ENCODE measurements around the gene COL4A3. TPM values are rescaled to one million over a fixed set of nuclear protein-coding genes. Genes with fewer than 3 reads are reported as not detected.

COL4A3 gene
- total RNA-seq, 4 donors from 2014 or later: 59.7 to 86.5 (median 66.9) TPM

DNA sequence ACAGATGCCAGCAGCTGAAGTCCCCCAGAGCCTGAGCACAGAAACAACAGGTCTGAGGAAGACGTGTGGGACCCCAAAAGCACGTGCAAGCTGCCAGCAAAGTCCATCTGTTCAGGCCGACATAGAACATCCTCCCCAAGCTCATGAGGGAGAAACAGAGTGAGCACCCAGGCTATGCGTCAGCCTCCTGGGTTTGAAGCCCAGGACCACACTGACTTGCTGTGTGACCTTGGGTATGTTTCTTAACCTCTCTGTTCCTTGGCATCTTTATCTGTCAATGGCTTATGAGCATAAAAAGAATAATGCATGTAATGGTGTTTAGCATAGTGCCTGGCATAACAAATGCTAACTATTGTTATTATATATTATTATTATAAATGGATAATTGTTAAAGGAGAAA is 40.7 kb upstream of the COL4A3 start:
- intact Hi-C loops (cut with DNase I): no loop called here
- Histone ChIP-seq H3K27ac (no peak overlapping the region), H3K4me3 (replicated peaks in 1 of 3) (no peak overlapping the region), H3K27me3 (no peaks in the 10 kb centered on the region), H3K36me3 (peaks cover 0 to 2% of the 10 kb centered on the region in 2 donors), H3K4me1 (no peaks in the 10 kb centered on the region), H3K9me3 (no peaks in the 10 kb centered on the region)
- TF ChIP-seq, protein P1, sequence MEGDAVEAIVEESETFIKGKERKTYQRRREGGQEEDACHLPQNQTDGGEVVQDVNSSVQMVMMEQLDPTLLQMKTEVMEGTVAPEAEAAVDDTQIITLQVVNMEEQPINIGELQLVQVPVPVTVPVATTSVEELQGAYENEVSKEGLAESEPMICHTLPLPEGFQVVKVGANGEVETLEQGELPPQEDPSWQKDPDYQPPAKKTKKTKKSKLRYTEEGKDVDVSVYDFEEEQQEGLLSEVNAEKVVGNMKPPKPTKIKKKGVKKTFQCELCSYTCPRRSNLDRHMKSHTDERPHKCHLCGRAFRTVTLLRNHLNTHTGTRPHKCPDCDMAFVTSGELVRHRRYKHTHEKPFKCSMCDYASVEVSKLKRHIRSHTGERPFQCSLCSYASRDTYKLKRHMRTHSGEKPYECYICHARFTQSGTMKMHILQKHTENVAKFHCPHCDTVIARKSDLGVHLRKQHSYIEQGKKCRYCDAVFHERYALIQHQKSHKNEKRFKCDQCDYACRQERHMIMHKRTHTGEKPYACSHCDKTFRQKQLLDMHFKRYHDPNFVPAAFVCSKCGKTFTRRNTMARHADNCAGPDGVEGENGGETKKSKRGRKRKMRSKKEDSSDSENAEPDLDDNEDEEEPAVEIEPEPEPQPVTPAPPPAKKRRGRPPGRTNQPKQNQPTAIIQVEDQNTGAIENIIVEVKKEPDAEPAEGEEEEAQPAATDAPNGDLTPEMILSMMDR (IDR thresholded peaks at IDR 0.05): no peak
- no peak for TF ChIP-seq POLR2A (IDR thresholded peaks at IDR 0.05)
- DNase-seq: no peak
- WGBS, 2 donors: 90 to 92% methylated on average over 4 of the region's 4 CpGs

DNA sequence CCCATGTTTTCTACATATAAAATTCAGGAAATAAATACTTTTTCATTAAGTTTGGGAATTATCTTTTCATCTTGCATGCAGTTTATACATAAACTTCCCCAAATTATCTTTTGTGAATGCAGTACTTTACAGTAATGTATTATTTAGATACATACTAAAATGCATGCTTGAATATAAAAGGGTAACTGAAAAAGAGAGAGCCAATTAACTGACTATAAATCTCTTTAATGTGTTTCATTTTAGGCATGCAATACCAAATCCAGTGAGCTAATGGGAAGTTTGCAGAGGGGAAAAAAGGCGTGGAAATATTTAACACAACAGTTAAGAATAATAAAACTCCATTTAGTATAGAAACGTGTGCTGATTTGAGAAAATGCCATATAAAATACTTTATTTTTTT is 39.6 kb upstream of the COL4A3 start:
- no peak for DNase-seq
- intact Hi-C loops (cut with DNase I): no loop called here
- TF ChIP-seq, protein P1 (IDR thresholded peaks at IDR 0.05): no peak
- TF ChIP-seq POLR2A (IDR thresholded peaks at IDR 0.05): no peak
- H3K27me3 ChIP-seq: no peaks in the 10 kb centered on the region
- 77 to 86% methylated on average over 2 of the region's 2 CpGs for WGBS, 2 donors
- no peaks in the 10 kb centered on the region for H3K4me1 ChIP-seq
- peaks cover 0 to 2% of the 10 kb centered on the region in 2 donors for H3K36me3 ChIP-seq
- H3K9me3 ChIP-seq: no peaks in the 10 kb centered on the region
- no peak overlapping the region for H3K4me3 ChIP-seq (replicated peaks in 1 of 3)
- H3K27ac ChIP-seq: no peak overlapping the region

DNA sequence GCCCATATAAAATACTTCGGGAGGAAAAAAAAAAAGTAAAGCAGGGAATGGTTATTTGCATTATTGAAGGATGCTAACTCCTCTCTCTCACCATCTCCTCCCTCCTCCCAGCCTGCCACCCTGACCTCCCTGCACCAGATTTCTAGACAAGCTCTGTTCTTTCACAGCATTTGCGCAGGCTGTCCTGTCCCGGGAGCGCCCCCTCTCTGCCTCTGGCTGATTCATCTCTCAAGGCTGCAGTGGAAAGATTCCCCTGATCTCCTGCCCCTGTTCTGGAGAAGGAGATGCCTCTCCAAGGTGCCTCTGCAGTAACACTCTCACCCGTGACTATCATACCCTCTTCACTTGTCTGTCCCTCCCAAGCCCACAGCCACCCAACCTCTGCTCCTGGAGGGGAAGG is 38.9 kb upstream of the COL4A3 start:
- intact Hi-C loops (cut with DNase I): no loop called here
- TF ChIP-seq POLR2A (IDR thresholded peaks at IDR 0.05): no peak
- TF ChIP-seq, protein P1 (IDR thresholded peaks at IDR 0.05): no peak
- Histone ChIP-seq H3K9me3 (no peaks in the 10 kb centered on the region), H3K27me3 (no peaks in the 10 kb centered on the region), H3K36me3 (peaks cover 0 to 2% of the 10 kb centered on the region in 2 donors), H3K27ac (no peak overlapping the region), H3K4me1 (no peaks in the 10 kb centered on the region), H3K4me3 (replicated peaks in 1 of 3) (no peak overlapping the region)
- no peak for DNase-seq
- WGBS, 2 donors: 79 to 87% methylated on average over 5 of the region's 5 CpGs

DNA sequence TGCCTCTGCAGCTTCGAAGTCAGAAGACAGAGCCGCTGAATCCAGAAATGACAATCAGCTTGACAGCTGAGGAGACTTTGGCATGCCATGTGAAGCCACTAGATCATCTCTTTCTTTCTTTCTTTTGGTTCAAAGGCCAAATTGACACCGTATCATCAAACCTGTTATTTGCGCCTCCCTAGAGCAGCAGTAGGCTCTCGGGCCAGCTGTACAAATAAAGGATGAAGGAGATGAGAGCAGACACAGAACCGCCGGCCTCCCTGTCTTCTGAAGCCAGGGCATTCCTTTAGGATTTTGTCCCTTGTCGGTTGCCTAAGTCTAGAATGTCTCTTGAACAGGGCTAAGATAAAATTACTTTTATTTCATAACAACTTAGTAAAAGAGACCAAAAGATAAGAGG is 37.2 kb upstream of the COL4A3 start:
- 40 to 60% methylated on average over 8 of the region's 8 CpGs for WGBS, 2 donors
- no peak for DNase-seq
- H3K27ac ChIP-seq: no peak overlapping the region
- no peaks in the 10 kb centered on the region for H3K4me1 ChIP-seq
- no peaks in the 10 kb centered on the region for H3K9me3 ChIP-seq
- TF ChIP-seq, protein P1 (IDR thresholded peaks at IDR 0.05): no peak
- TF ChIP-seq POLR2A (IDR thresholded peaks at IDR 0.05): no peak
- no peaks in the 10 kb centered on the region for H3K27me3 ChIP-seq
- H3K4me3 ChIP-seq (replicated peaks in 1 of 3): no peak overlapping the region
- peaks cover 0 to 2% of the 10 kb centered on the region in 2 donors for H3K36me3 ChIP-seq
- intact Hi-C loops (cut with DNase I): no loop called here

DNA sequence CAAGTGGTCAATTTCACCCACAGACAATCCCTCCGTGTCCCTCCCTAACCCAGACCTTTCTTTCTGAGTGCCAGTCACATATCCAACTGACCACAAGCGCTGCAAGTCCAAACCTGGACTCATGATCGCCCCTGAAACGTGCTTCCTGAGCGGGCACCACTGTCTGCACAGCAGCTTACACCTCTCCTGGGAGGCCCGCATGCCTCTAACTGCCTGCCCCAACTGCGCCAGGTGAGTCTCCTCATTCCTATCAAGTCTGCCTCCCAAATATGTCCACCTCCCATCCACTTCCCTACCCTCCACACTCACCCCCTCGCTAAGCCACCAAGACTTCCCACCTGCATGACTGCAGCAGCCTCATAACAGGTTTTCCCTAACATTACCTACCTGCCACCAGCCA is 33.8 kb upstream of the COL4A3 start:
- Histone ChIP-seq H3K27me3 (no peaks in the 10 kb centered on the region), H3K4me3 (replicated peaks in 1 of 3) (no peak overlapping the region), H3K9me3 (no peaks in the 10 kb centered on the region), H3K36me3 (peaks cover 0 to 2% of the 10 kb centered on the region in 2 donors), H3K4me1 (no peaks in the 10 kb centered on the region), H3K27ac (no peak overlapping the region)
- intact Hi-C loops (cut with DNase I): no loop called here
- TF ChIP-seq, protein P1 (IDR thresholded peaks at IDR 0.05): no peak
- no peak for TF ChIP-seq POLR2A (IDR thresholded peaks at IDR 0.05)
- 89 to 94% methylated on average over 8 of the region's 8 CpGs for WGBS, 2 donors
- DNase-seq: no peak

All from thyroid gland (tissue), 4 donors.